Ishikawa (cell line): Measurements from ENCODE around the gene FUCA2.

Experiments used
- CEBPB ChIP-seq: IDR thresholded peaks from 2 replicates; pipeline ENCODE4 v1.6.1; 2012
- CREB1 ChIP-seq: IDR thresholded peaks from 2 replicates; pipeline ENCODE4 v1.6.1; 2012; ENCODE audit warnings: low read depth
- EGR1 ChIP-seq: IDR thresholded peaks from 2 replicates; pipeline ENCODE4 v1.6.1; 2012
- EP300 ChIP-seq: IDR thresholded peaks from 2 replicates; pipeline ENCODE4 v1.6.1; 2012; ENCODE audit warnings: borderline replicate concordance
- FOXM1 ChIP-seq: IDR thresholded peaks from 2 replicates; pipeline ENCODE4 v1.6.1; 2012; ENCODE audit warnings: low read depth, borderline replicate concordance
- NFIC ChIP-seq: IDR thresholded peaks from 2 replicates; pipeline ENCODE4 v1.6.1; 2012
- RAD21 ChIP-seq: IDR thresholded peaks from 2 replicates; pipeline ENCODE4 v1.6.1; 2012; ENCODE audit warnings: low read depth
- TAF1 ChIP-seq: IDR thresholded peaks from 2 replicates; pipeline ENCODE4 v1.6.1; 2012; ENCODE audit warnings: low read depth, mild to moderate bottlenecking
- TCF12 ChIP-seq: IDR thresholded peaks from 2 replicates; pipeline ENCODE4 v1.6.1; 2012; ENCODE audit warnings: low read depth
- TEAD4 ChIP-seq: IDR thresholded peaks from 2 replicates; pipeline ENCODE4 v1.6.1; 2012
- YY1 ChIP-seq: IDR thresholded peaks from 2 replicates; pipeline ENCODE4 v1.6.1; 2012; ENCODE audit warnings: low read depth
- ZBTB7A ChIP-seq: IDR thresholded peaks from 2 replicates; pipeline ENCODE4 v1.6.1; 2012; ENCODE audit warnings: low read depth
- TF ChIP-seq, protein P1 (sequence below): IDR thresholded peaks from 2 replicates; pipeline ENCODE4 v1.6.1; 2012
- TF ChIP-seq, protein P2 (sequence below): IDR thresholded peaks from 2 replicates; pipeline ENCODE4 v1.6.1; 2012; ENCODE audit warnings: low read depth, mild to moderate bottlenecking
- TF ChIP-seq, protein P3 (sequence below): IDR thresholded peaks from 2 replicates; pipeline ENCODE4 v1.6.1; 2012

The FUCA2 gene

DNA sequence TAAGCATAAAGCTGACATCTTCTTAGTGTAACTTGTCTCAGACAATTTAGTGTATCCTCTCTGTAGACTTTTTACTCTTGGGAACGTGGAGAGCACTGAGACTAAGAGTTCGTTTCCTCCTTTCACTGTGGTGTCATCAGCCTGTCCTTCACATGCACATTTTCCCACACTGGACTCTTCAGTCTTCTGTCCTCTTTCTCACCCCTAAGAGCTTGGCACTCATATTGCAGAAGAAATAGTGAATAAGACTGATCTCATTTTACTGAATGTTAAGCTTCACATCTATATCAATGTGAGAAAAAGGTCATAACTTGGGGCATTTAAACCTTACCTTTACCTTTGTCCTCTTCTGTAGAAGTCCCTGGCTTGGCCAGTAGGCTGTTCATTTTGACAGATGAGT, 25.6 kb downstream of the FUCA2 start:
- TF ChIP-seq TAF1 (no peak), EGR1 (no peak), NFIC (no peak), FOXM1 (no peak), CEBPB (no peak), TEAD4 (no peak), CREB1 (no peak)
- TF ChIP-seq, protein P1, sequence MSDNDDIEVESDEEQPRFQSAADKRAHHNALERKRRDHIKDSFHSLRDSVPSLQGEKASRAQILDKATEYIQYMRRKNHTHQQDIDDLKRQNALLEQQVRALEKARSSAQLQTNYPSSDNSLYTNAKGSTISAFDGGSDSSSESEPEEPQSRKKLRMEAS = no peak
- TF ChIP-seq, protein P2, sequence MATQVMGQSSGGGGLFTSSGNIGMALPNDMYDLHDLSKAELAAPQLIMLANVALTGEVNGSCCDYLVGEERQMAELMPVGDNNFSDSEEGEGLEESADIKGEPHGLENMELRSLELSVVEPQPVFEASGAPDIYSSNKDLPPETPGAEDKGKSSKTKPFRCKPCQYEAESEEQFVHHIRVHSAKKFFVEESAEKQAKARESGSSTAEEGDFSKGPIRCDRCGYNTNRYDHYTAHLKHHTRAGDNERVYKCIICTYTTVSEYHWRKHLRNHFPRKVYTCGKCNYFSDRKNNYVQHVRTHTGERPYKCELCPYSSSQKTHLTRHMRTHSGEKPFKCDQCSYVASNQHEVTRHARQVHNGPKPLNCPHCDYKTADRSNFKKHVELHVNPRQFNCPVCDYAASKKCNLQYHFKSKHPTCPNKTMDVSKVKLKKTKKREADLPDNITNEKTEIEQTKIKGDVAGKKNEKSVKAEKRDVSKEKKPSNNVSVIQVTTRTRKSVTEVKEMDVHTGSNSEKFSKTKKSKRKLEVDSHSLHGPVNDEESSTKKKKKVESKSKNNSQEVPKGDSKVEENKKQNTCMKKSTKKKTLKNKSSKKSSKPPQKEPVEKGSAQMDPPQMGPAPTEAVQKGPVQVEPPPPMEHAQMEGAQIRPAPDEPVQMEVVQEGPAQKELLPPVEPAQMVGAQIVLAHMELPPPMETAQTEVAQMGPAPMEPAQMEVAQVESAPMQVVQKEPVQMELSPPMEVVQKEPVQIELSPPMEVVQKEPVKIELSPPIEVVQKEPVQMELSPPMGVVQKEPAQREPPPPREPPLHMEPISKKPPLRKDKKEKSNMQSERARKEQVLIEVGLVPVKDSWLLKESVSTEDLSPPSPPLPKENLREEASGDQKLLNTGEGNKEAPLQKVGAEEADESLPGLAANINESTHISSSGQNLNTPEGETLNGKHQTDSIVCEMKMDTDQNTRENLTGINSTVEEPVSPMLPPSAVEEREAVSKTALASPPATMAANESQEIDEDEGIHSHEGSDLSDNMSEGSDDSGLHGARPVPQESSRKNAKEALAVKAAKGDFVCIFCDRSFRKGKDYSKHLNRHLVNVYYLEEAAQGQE = no peak

DNA sequence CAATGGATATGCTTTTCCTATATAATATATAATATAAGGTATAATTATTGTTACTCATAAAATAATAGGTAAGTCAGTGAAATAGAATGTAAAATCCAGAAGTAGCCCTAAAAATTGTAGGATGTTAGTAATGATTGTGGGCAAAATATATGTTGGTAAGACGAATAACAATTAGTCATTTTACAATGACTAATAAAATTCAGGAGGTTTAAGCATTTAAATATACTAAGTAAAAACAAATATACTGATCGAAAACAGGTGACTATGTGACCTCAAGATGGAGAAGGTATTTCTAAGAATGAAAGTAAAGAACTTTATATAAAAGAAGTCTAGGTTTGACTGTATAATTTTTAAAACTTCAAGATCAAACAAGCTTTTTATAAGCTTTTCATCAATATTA, 28.9 kb downstream of the FUCA2 start:
- TF ChIP-seq TCF12 (no peak), EP300 (no peak), TAF1 (no peak), CEBPB (no peak)

DNA sequence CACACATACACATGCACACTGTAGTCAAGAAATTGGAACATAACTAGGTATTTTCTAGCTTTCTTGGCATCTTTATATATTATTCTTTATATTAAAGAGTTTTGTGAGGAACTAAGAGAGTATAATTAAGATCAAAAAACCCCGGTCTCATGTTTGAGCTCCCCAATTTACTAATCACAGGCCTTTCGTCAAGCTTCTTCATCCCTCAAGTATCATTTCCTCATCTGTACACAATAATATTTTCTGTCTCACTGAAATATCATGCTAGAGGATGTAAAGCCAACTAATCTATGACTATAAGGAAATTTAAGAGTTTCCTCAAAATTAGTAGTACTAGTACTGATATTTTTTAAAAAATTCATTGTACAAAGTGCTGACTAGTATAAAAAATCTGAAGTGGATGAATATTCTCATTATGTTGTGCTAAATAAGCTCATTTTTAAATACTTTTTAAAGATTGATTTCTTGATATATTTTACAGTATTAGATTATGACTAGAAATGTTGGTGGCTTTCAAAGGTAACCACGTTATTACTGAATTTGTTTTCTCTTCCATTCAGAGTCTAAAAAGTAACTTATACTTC, 32.9 kb downstream of the FUCA2 start:
- no peak for TF ChIP-seq EP300
- TF ChIP-seq TEAD4 = no peak
- TF ChIP-seq EGR1 = no peak
- TF ChIP-seq CEBPB = no peak
- no peak for TF ChIP-seq RAD21
- TF ChIP-seq FOXM1 = no peak
- no peak for TF ChIP-seq ZBTB7A
- no peak for TF ChIP-seq CREB1

DNA sequence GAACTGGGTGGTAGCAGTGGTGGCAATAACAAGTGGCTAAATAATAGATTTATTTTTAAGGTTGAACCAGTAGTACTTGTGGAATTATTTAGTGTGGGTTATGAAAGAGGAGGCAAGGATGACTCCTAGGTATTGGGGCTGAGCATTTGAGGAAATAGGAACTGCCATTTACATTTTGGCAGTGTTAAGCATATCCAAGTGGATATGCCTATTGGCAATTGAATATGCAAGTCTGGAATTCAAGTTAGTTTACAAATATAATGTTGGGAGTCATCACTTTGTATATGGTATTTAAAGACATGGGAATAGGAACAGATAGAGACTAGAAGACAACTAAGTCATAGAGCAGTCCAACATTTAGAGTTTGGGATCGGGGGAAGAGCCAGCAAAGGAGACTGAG, 35.0 kb downstream of the FUCA2 start:
- TF ChIP-seq TAF1 (no peak), NFIC (no peak), EGR1 (no peak), RAD21 (no peak), EP300 (no peak), TCF12 (no peak), CEBPB (no peak), CREB1 (no peak), YY1 (no peak), ZBTB7A (no peak), TEAD4 (no peak), FOXM1 (no peak)
- TF ChIP-seq, protein P1 = no peak
- TF ChIP-seq, protein P2 = no peak
- TF ChIP-seq, protein P3, sequence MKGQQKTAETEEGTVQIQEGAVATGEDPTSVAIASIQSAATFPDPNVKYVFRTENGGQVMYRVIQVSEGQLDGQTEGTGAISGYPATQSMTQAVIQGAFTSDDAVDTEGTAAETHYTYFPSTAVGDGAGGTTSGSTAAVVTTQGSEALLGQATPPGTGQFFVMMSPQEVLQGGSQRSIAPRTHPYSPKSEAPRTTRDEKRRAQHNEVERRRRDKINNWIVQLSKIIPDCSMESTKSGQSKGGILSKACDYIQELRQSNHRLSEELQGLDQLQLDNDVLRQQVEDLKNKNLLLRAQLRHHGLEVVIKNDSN = no peak

DNA sequence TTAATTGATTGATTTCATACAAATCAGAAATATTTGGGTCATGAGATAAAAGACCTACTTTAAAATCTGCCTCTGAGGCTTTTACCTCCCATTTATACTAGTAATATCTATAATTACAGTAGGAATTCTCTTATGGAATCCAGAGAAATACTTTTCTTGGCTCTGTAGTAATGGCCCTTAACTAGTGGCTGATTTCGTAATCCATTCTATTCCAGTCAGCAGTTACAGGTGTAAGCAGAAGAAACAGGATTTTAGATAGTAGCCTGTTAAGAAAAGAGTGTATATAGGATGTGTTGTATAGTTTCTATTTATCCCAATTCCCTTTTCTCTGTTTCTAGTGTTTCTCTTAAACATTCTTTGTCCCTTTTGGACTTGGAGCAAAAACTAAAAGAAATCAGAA, 39.7 kb downstream of the FUCA2 start:
- TF ChIP-seq FOXM1 (no peak), TCF12 (no peak), EGR1 (no peak), CEBPB (no peak), ZBTB7A (no peak), RAD21 (no peak), EP300 (no peak), YY1 (no peak), CREB1 (no peak), NFIC (no peak)
- TF ChIP-seq, protein P3 = no peak
- TF ChIP-seq, protein P2 = no peak
- TF ChIP-seq, protein P1 = no peak
